ENCODE results near the gene NALF2. TPM values are rescaled to one million over a fixed set of nuclear protein-coding genes. Genes with fewer than 3 reads are reported as not detected.

Gene NALF2
- total RNA-seq, 1 experiment from 2014 or later: 6.3 TPM

- CTCF ChIA-PET: no interaction called here
- intact Hi-C loops (cut with micrococcal nuclease; ENCODE audit: unreplicated experiment): no loop called here
- Mint-ChIP-seq H3K9me3 (ENCODE audit: low read depth, unreplicated experiment) (no peaks in the 10 kb centered on the region), H3K27ac (ENCODE audit: unreplicated experiment) (no peak overlapping the region), H3K27me3 (ENCODE audit: unreplicated experiment) (no peaks in the 10 kb centered on the region), H3K4me3 (ENCODE audit: low read depth, unreplicated experiment) (no peak overlapping the region), H3K36me3 (ENCODE audit: insufficient read depth, unreplicated experiment) (no peaks in the 10 kb centered on the region), H3K4me1 (ENCODE audit: low read depth, unreplicated experiment) (no peaks in the 10 kb centered on the region)
- no peak for DNase-seq
- no peak for TF ChIP-seq CTCF (IDR thresholded peaks at IDR 0.05; ENCODE audit: unreplicated experiment)
- no TSS peak for BruUV-seq (replicated peaks)
These were observed 26.2 kb downstream of the NALF2 start for GRCh38 chrX:69530306-69530705.

- Mint-ChIP-seq H3K4me1 (ENCODE audit: low read depth, unreplicated experiment) (no peaks in the 10 kb centered on the region), H3K36me3 (ENCODE audit: insufficient read depth, unreplicated experiment) (no peaks in the 10 kb centered on the region), H3K4me3 (ENCODE audit: low read depth, unreplicated experiment) (no peak overlapping the region), H3K9me3 (ENCODE audit: low read depth, unreplicated experiment) (no peaks in the 10 kb centered on the region), H3K27ac (ENCODE audit: unreplicated experiment) (no peak overlapping the region), H3K27me3 (ENCODE audit: unreplicated experiment) (no peaks in the 10 kb centered on the region)
- intact Hi-C loops (cut with micrococcal nuclease; ENCODE audit: unreplicated experiment): no loop called here
- BruUV-seq (replicated peaks): no TSS peak
- DNase-seq: no peak
- TF ChIP-seq CTCF (IDR thresholded peaks at IDR 0.05; ENCODE audit: unreplicated experiment): no peak
- CTCF ChIA-PET: interaction anchor here (0.7 kb wide), 1 partner anchor 566 kb away, joined by 3 read pairs; no protein-coding TSS in a partner anchor
These were observed 27.1 kb downstream of the NALF2 start for GRCh38 chrX:69531031-69531755.

GRCh38 chrX:69535661-69536060, 31.5 kb downstream of the NALF2 start:
- intact Hi-C loops (cut with micrococcal nuclease; ENCODE audit: unreplicated experiment): loop anchor here (5.0 kb wide), 1 partner anchor 562 kb away; no protein-coding TSS in a partner anchor
- BruUV-seq (replicated peaks): no TSS peak
- CTCF ChIA-PET: no interaction called here

GRCh38 chrX:69538321-69538876, 34.3 kb downstream of the NALF2 start:
- no TSS peak for BruUV-seq (replicated peaks)
- TF ChIP-seq CTCF (IDR thresholded peaks at IDR 0.05; ENCODE audit: unreplicated experiment): peak; percentile 75
- Mint-ChIP-seq H3K27ac (ENCODE audit: unreplicated experiment) (peak overlapping the region; percentile 77), H3K36me3 (ENCODE audit: insufficient read depth, unreplicated experiment) (peaks cover 13% of the 10 kb centered on the region), H3K4me1 (ENCODE audit: low read depth, unreplicated experiment) (peaks cover 12% of the 10 kb centered on the region), H3K4me3 (ENCODE audit: low read depth, unreplicated experiment) (peak overlapping the region; percentile 82), H3K27me3 (ENCODE audit: unreplicated experiment) (no peaks in the 10 kb centered on the region), H3K9me3 (ENCODE audit: low read depth, unreplicated experiment) (no peaks in the 10 kb centered on the region)
- intact Hi-C loops (cut with micrococcal nuclease; ENCODE audit: unreplicated experiment): loop anchor here (1.0 to 5.0 kb wide), 3 partner anchors 80 to 559 kb away; no protein-coding TSS in a partner anchor
- CTCF ChIA-PET: interaction anchor here (1.3 to 2.6 kb wide), 4 partner anchors 80 to 559 kb away, joined by 3 to 9 read pairs (median 8); no protein-coding TSS in a partner anchor
- DNase-seq: peak; percentile 82

More at GRCh38 chrX:69535661-69536060, 31.5 kb downstream of the NALF2 start:
- no peak for TF ChIP-seq CTCF (IDR thresholded peaks at IDR 0.05; ENCODE audit: unreplicated experiment)
- no peak overlapping the region for H3K4me3 Mint-ChIP-seq (ENCODE audit: low read depth, unreplicated experiment)
- H3K4me1 Mint-ChIP-seq (ENCODE audit: low read depth, unreplicated experiment): peaks cover 12% of the 10 kb centered on the region
- peaks cover 13% of the 10 kb centered on the region for H3K36me3 Mint-ChIP-seq (ENCODE audit: insufficient read depth, unreplicated experiment)
- H3K27me3 Mint-ChIP-seq (ENCODE audit: unreplicated experiment): no peaks in the 10 kb centered on the region
- H3K27ac Mint-ChIP-seq (ENCODE audit: unreplicated experiment): no peak overlapping the region
- DNase-seq: no peak
- H3K9me3 Mint-ChIP-seq (ENCODE audit: low read depth, unreplicated experiment): no peaks in the 10 kb centered on the region
